ENCODE data around the gene ZEB2.

The ZEB2 gene

DNA sequence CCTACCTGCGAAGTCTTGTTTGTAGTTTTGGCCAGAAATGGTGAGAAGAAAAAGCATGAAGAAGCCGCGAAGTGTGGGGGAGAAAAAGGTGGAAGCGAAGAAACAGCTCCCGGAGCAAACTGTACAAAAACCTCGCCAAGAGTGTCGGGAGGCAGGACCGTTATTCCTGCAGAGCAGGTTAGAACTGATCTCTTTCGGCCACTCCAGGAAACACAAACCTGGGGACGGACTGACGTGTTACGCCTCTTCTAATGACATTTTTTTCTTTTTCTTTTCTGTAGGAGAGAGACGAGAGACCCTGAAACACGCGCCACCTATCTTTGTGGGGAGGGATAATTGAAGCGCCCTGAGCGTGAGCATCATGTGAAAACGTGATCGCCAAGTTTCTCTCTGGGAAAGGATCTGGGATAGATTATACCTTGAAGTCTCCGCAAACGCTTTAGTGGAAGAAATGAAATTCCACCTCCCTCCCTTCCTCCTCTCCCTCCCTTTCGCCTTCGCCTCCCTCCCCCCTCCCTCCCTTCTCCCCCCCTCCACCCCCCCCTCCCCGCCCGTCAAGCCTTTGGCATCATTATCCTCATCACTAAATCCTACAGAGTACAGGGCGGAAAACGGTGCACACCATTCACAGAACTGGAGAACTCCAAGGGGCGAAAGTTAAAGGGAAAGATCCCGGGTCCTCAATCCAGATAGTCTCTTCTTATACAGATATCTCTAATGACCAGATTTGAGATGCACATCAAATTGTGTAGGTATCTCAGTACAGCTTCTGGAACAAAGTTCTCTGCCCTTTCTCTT lies at the start of gene ZEB2:
Gene ZEB2 (minus strand): TSS at position 186 of the 798 bp plus-strand sequence. CDS start 2,769 bp downstream, outside the sequence.
- peaks cover 3% of the 10 kb centered on the region for H3K27me3 ChIP-seq (ENCODE audit: low read depth, low read length)

DNA sequence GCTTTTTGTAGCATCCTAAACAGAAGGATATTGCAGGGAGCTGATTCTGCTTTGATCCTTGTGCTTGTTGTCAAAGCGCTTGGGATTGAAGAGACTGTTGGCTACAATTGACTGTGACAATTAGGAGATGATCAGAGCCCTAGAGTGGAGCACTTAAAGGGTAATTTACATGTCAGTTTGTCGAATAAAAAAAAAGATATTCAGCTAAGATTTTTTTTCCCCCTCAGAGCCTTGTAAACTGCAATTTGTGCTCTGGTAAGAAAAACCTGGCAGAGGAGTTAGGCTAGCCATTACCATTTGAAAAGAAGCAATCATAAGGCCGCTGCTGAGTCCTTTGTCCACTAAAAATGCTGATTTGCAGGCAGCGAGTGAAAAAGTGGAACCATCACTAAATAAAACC lies 47.8 kb upstream of the ZEB2 start:
- Histone ChIP-seq H3K27ac (ENCODE audit: low read length) (no peak overlapping the region), H3K36me3 (ENCODE audit: control insufficient read depth in 1 of 2, insufficient read depth in 2 of 2, low read length in 2 of 2) (no peaks in the 10 kb centered on the region), H3K4me3 (ENCODE audit: low read depth in 1 of 2, low read length in 2 of 2) (no peak overlapping the region), H3K9me3 (ENCODE audit: control insufficient read depth in 1 of 2, low read length in 2 of 2) (no peaks in the 10 kb centered on the region), H3K27me3 (ENCODE audit: low read depth, low read length) (no peaks in the 10 kb centered on the region), H3K4me1 (ENCODE audit: control insufficient read depth in 1 of 2, insufficient read depth in 2 of 2, low read length in 2 of 2) (no peaks in the 10 kb centered on the region)

More for the DNA sequence above, at the start of gene ZEB2:
- Histone ChIP-seq H3K36me3 (ENCODE audit: control insufficient read depth in 1 of 2, insufficient read depth in 2 of 2, low read length in 2 of 2) (peaks cover 0 to 15% of the 10 kb centered on the region in 2 donors), H3K9me3 (ENCODE audit: control insufficient read depth in 1 of 2, low read length in 2 of 2) (no peaks in the 10 kb centered on the region), H3K27ac (ENCODE audit: low read length) (peak within 1 kb of the TSS; percentile 93), H3K4me1 (ENCODE audit: control insufficient read depth in 1 of 2, insufficient read depth in 2 of 2, low read length in 2 of 2) (peaks cover 0 to 25% of the 10 kb centered on the region in 2 donors), H3K4me3 (ENCODE audit: low read depth in 1 of 2, low read length in 2 of 2) (peak within 1 kb of the TSS; percentile 78 to 92)

DNA sequence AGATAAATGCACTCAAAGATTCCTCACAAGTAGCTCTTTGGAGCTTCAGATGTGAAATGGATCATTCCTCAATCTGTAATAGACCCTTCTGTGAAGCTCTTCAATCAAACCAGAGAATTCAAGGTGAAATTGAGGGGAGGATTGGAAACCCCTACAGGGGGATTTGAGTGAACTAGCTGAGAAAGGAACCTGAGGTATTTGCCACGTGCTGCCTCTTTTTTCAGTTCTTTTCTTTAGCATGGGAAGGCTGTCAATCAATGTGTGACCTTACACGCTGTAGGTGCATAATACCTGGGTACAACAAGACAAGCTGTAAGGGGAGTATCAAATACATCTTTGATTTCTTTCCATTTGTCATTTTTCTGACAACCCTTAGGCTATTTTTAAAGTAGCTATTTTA lies 46.5 kb upstream of the ZEB2 start:
- H3K36me3 ChIP-seq (ENCODE audit: control insufficient read depth in 1 of 2, insufficient read depth in 2 of 2, low read length in 2 of 2) = no peaks in the 10 kb centered on the region
- H3K4me3 ChIP-seq (ENCODE audit: low read depth in 1 of 2, low read length in 2 of 2) = no peak overlapping the region
- H3K9me3 ChIP-seq (ENCODE audit: control insufficient read depth in 1 of 2, low read length in 2 of 2) = no peaks in the 10 kb centered on the region
- H3K27ac ChIP-seq (ENCODE audit: low read length) = no peak overlapping the region
- no peaks in the 10 kb centered on the region for H3K4me1 ChIP-seq (ENCODE audit: control insufficient read depth in 1 of 2, insufficient read depth in 2 of 2, low read length in 2 of 2)
- no peaks in the 10 kb centered on the region for H3K27me3 ChIP-seq (ENCODE audit: low read depth, low read length)

DNA sequence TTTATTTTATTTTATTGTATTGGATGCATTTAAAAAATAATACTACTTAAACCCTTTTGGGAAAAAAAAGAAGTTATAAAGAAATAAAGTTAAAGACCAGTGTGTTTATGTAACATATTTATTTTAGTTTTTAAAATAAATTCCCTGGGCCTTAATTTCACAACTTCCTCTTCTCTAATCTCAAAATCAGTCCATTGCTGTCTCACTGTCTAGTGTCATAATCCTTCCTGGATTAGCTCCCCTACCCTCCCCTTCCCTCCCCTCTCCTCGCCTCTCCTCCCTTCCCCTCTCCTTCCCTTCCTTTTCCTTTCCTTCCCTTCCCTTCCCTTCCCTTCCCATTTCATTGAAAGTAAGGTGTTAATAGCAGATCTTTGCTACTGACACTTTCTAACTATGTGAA lies 40.3 kb upstream of the ZEB2 start:
- Histone ChIP-seq H3K4me1 (ENCODE audit: control insufficient read depth in 1 of 2, insufficient read depth in 2 of 2, low read length in 2 of 2) (no peaks in the 10 kb centered on the region), H3K9me3 (ENCODE audit: control insufficient read depth in 1 of 2, low read length in 2 of 2) (no peaks in the 10 kb centered on the region), H3K36me3 (ENCODE audit: control insufficient read depth in 1 of 2, insufficient read depth in 2 of 2, low read length in 2 of 2) (no peaks in the 10 kb centered on the region)

DNA sequence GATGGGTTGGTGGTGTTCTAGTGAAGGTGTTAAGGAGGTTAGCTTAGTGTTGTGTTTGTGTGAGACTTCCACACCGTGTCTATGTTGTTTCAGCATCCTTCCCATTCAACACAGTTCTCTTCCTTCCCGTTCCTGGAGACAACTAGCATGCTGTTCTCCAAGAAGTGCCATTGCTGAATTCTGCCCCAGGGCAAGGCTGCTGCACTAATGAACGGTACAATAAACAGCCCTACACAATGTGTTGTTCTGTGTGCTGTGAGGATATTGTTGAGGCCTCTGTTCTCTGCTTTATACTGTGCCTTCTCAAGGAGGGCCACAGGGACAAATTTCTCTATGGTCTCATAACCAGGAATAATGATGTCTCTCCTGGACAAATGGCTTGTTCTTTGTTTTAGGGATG lies 39.8 kb upstream of the ZEB2 start:
- H3K36me3 ChIP-seq (ENCODE audit: control insufficient read depth in 1 of 2, insufficient read depth in 2 of 2, low read length in 2 of 2) = no peaks in the 10 kb centered on the region
- H3K4me3 ChIP-seq (ENCODE audit: low read depth in 1 of 2, low read length in 2 of 2) = no peak overlapping the region
- no peaks in the 10 kb centered on the region for H3K9me3 ChIP-seq (ENCODE audit: control insufficient read depth in 1 of 2, low read length in 2 of 2)
- H3K4me1 ChIP-seq (ENCODE audit: control insufficient read depth in 1 of 2, insufficient read depth in 2 of 2, low read length in 2 of 2) = no peaks in the 10 kb centered on the region
- no peaks in the 10 kb centered on the region for H3K27me3 ChIP-seq (ENCODE audit: low read depth, low read length)
- no peak overlapping the region for H3K27ac ChIP-seq (ENCODE audit: low read length)

More for the DNA sequence above, 40.3 kb upstream of the ZEB2 start:
- Histone ChIP-seq H3K27me3 (ENCODE audit: low read depth, low read length) (no peaks in the 10 kb centered on the region), H3K4me3 (ENCODE audit: low read depth in 1 of 2, low read length in 2 of 2) (no peak overlapping the region), H3K27ac (ENCODE audit: low read length) (no peak overlapping the region)

DNA sequence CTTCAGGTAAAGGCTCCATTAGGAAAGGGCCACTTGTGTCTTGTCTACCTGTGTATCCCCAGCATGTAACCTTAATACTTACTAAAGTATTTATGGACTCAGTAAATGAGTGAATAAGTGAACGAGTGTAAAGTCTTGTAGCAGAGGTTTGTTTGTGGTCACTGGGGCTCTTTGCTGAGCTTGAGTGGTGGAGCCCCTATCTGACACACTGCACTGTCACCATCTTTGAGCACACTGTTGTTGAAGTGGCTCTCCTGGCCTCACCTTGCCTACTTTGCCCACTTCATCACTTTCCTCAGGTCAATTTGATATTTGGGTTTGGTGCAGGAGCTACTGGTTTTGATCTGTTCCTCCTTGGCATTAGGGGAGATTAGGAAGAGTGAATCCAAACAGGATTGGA lies 39.3 kb upstream of the ZEB2 start:
- Histone ChIP-seq H3K9me3 (ENCODE audit: control insufficient read depth in 1 of 2, low read length in 2 of 2) (no peaks in the 10 kb centered on the region), H3K4me3 (ENCODE audit: low read depth in 1 of 2, low read length in 2 of 2) (no peak overlapping the region), H3K4me1 (ENCODE audit: control insufficient read depth in 1 of 2, insufficient read depth in 2 of 2, low read length in 2 of 2) (no peaks in the 10 kb centered on the region), H3K27me3 (ENCODE audit: low read depth, low read length) (no peaks in the 10 kb centered on the region), H3K27ac (ENCODE audit: low read length) (no peak overlapping the region), H3K36me3 (ENCODE audit: control insufficient read depth in 1 of 2, insufficient read depth in 2 of 2, low read length in 2 of 2) (no peaks in the 10 kb centered on the region)

DNA sequence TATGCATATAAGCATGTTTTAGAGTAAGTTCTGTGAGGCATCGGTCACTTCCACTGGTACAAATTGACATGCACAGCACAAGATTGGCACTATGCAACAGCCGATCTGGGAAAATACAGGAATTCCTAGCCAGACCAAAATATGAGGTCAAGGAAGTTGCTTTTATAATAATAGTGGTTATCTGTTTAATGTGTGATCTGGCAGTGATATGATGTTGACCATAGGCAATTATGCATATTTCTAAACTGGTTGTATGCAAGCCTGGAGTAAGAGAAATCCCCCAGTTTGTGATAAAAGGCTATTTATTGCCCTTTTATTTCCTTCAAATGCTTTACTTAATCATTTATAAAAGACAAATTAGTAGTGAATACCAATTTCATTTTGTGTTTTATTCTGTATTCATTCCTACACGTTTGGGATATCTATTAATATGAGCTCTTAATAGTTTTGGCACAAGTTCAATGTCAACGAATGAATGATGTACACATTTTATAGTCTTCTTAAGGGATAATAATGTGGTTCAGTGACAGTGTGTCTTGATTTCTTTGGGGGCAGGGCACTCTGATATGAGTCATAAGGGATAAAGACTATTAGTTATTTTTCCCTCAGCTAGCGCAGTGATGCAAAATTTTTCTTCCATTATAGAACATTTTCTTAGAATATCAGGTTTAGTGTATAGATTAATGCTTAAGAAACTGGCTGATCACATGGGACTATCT lies 34.7 kb upstream of the ZEB2 start:
- Histone ChIP-seq H3K36me3 (ENCODE audit: control insufficient read depth in 1 of 2, insufficient read depth in 2 of 2, low read length in 2 of 2) (no peaks in the 10 kb centered on the region), H3K27me3 (ENCODE audit: low read depth, low read length) (no peaks in the 10 kb centered on the region)

DNA sequence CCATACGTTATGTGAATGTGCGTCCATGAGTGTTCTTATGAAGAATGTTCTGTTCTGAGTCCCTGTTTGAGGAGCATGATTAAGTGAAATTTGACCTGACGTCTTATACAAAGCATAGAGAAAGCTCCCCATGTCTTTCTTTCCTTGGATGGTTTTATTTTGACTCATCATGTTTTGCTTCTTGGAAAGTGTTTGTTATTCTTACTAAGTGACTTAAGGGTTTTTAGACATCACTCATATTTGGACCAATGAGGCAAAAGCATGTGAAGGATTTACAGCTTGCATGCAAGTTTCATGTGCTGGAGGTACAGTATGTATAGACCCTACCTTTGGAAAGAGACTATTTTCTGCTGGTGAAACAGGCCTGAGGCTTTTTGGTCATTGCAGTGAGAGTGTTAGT lies 33.5 kb upstream of the ZEB2 start:
- H3K4me3 ChIP-seq (ENCODE audit: low read depth in 1 of 2, low read length in 2 of 2) = no peak overlapping the region
- no peak overlapping the region for H3K27ac ChIP-seq (ENCODE audit: low read length)
- no peaks in the 10 kb centered on the region for H3K9me3 ChIP-seq (ENCODE audit: control insufficient read depth in 1 of 2, low read length in 2 of 2)

More for the DNA sequence above, 34.7 kb upstream of the ZEB2 start:
- H3K27ac ChIP-seq (ENCODE audit: low read length) = no peak overlapping the region
- H3K9me3 ChIP-seq (ENCODE audit: control insufficient read depth in 1 of 2, low read length in 2 of 2) = no peaks in the 10 kb centered on the region
- H3K4me3 ChIP-seq (ENCODE audit: low read depth in 1 of 2, low read length in 2 of 2) = no peak overlapping the region
- no peaks in the 10 kb centered on the region for H3K4me1 ChIP-seq (ENCODE audit: control insufficient read depth in 1 of 2, insufficient read depth in 2 of 2, low read length in 2 of 2)

DNA sequence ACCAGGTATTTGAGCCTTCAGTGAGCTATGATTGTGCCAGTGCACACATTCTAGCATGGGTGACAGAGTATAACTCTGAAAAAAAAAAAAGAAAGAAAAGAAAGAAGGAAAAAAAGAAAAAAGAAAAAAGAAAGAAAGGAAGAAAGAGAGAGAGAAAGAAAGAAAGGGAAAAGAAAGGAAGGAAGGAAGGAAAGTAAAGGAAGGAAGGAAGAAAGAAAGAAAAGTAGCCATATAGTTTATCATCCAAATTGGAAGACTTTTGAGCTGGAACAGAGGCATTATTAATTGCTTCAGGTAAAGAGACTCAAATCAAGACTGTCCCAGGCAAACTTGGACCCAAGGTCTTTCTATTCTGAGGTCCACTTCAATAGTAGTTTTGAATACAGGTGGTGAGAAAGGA lies 32.9 kb upstream of the ZEB2 start:
- Histone ChIP-seq H3K36me3 (ENCODE audit: control insufficient read depth in 1 of 2, insufficient read depth in 2 of 2, low read length in 2 of 2) (no peaks in the 10 kb centered on the region), H3K9me3 (ENCODE audit: control insufficient read depth in 1 of 2, low read length in 2 of 2) (no peaks in the 10 kb centered on the region), H3K4me1 (ENCODE audit: control insufficient read depth in 1 of 2, insufficient read depth in 2 of 2, low read length in 2 of 2) (no peaks in the 10 kb centered on the region), H3K27me3 (ENCODE audit: low read depth, low read length) (no peaks in the 10 kb centered on the region), H3K27ac (ENCODE audit: low read length) (no peak overlapping the region), H3K4me3 (ENCODE audit: low read depth in 1 of 2, low read length in 2 of 2) (no peak overlapping the region)

More for the DNA sequence above, 33.5 kb upstream of the ZEB2 start:
- Histone ChIP-seq H3K27me3 (ENCODE audit: low read depth, low read length) (no peaks in the 10 kb centered on the region), H3K4me1 (ENCODE audit: control insufficient read depth in 1 of 2, insufficient read depth in 2 of 2, low read length in 2 of 2) (no peaks in the 10 kb centered on the region), H3K36me3 (ENCODE audit: control insufficient read depth in 1 of 2, insufficient read depth in 2 of 2, low read length in 2 of 2) (no peaks in the 10 kb centered on the region)

DNA sequence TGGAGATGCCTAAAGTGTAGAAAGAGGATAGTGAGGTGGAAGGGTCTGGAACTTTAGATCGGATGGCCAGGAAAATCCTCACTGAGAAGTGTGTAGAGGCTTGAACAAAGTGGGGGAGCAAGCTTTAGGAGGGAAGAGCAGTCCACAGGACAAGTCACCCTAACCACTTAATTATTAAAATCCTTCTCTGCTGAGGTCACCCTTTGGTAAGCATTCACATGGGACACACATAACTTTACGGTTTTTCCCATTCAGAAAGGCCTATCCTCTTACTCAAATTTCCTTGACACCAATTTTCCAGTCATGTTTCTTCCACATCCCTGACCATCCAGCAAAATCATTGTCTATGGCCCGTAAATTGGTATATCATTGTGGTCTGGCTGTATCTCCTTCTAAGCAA lies 31.0 kb upstream of the ZEB2 start:
- Histone ChIP-seq H3K27me3 (ENCODE audit: low read depth, low read length) (no peaks in the 10 kb centered on the region), H3K27ac (ENCODE audit: low read length) (no peak overlapping the region), H3K36me3 (ENCODE audit: control insufficient read depth in 1 of 2, insufficient read depth in 2 of 2, low read length in 2 of 2) (no peaks in the 10 kb centered on the region), H3K9me3 (ENCODE audit: control insufficient read depth in 1 of 2, low read length in 2 of 2) (no peaks in the 10 kb centered on the region), H3K4me1 (ENCODE audit: control insufficient read depth in 1 of 2, insufficient read depth in 2 of 2, low read length in 2 of 2) (no peaks in the 10 kb centered on the region), H3K4me3 (ENCODE audit: low read depth in 1 of 2, low read length in 2 of 2) (no peak overlapping the region)

DNA sequence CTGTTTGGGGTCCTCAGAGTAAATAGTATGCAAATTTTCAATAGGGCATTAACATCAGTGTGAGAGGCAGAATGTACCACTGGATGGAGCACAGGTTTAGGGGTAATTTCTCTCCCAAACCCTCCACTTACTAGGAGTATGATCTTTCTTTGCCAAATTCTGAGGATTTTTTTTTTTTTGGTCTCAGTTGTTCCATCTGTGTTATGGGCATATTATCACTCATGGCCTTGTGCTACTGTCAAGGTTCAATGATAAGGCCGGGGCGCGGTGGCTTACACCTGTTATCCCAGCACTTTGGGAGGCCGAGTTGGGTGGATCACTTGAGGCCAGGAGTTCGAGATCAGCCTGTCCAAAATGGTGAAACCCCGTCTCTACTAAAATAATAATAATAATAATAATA lies 30.2 kb upstream of the ZEB2 start:
- Histone ChIP-seq H3K4me3 (ENCODE audit: low read depth in 1 of 2, low read length in 2 of 2) (no peak overlapping the region), H3K36me3 (ENCODE audit: control insufficient read depth in 1 of 2, insufficient read depth in 2 of 2, low read length in 2 of 2) (no peaks in the 10 kb centered on the region), H3K27ac (ENCODE audit: low read length) (no peak overlapping the region), H3K9me3 (ENCODE audit: control insufficient read depth in 1 of 2, low read length in 2 of 2) (no peaks in the 10 kb centered on the region), H3K4me1 (ENCODE audit: control insufficient read depth in 1 of 2, insufficient read depth in 2 of 2, low read length in 2 of 2) (no peaks in the 10 kb centered on the region), H3K27me3 (ENCODE audit: low read depth, low read length) (no peaks in the 10 kb centered on the region)
